BLaER1 (cell line): ENCODE measurements around the gene SMURF2.
A peak's percentile ranks its signal among the peaks of the same experiment; 100 is the strongest.
"Not testable (repeated sequence)": the region's sequence is repeated elsewhere in the genome, so short reads cannot be mapped to it uniquely, and the experiment has no call there.

Experiments
- H3K27ac ChIP-seq: shearing (Covaris generic); formaldehyde crosslinking; 2 replicates; pipeline ENCODE4 v1.8.1; 2022
- H3K27me3 ChIP-seq: shearing (Covaris generic); formaldehyde crosslinking; 2 replicates; pipeline ENCODE4 v1.8.1; 2022
- H3K36me3 ChIP-seq: shearing (Covaris generic); formaldehyde crosslinking; 2 replicates; pipeline ENCODE4 v1.8.1; 2022
- H3K4me1 ChIP-seq: shearing (Covaris generic); formaldehyde crosslinking; 2 replicates; pipeline ENCODE4 v1.8.1; 2022
- H3K4me2 ChIP-seq: shearing (Covaris generic); formaldehyde crosslinking; 2 replicates; pipeline ENCODE4 v1.8.1; 2022
- H3K4me3 ChIP-seq: shearing (Covaris generic); formaldehyde crosslinking; 2 replicates; pipeline ENCODE4 v1.8.1; 2022
- H3K9ac ChIP-seq: shearing (Covaris generic); formaldehyde crosslinking; 2 replicates; pipeline ENCODE4 v1.8.1; 2022
- H3K9me3 ChIP-seq: shearing (Covaris generic); formaldehyde crosslinking; 2 replicates; pipeline ENCODE4 v1.8.1; 2022
- H4K20me1 ChIP-seq: shearing (Covaris generic); formaldehyde crosslinking; 2 replicates; pipeline ENCODE4 v1.8.1; 2022
- Cebpa-rat ChIP-seq: shearing (Covaris generic); IDR thresholded peaks from 2 replicates; pipeline ENCODE4 v1.8.1; 2022

Gene SMURF2

DNA sequence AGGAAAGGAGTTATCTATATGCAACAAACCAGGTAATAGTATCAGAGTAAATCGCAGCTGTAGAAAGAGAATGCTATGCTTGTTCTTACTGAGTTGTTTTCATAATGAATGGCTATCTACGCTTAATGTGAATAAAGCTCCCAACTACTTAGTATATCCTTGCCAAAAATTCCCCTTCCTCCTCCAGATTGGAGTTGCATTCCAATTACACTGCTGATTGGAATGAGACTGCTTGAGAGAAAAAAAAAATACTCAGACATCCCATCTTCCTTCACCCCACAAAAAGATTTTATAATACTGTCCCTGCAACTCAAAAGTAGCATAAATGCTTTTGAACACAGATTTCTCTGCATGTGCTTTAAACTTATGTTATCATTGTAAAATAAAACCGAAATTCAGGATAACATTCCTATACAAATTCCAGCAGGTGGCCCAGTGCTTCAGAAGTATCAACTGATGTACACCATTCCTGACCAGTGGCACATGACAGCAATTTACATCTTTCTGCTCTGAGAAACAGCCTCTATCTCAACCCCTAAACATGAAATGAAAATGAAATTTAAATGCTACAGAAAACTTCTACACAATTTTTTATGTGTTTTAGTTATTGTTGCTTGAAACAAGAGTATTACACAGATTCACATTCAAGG is 47.0 kb downstream of the SMURF2 start:
- H3K9me3 ChIP-seq, result peaks cover 7% of the 10 kb centered on the region
- no peak overlapping the region for H3K4me3 ChIP-seq
- H3K27ac ChIP-seq, result no peak overlapping the region
- peaks cover 98% of the 10 kb centered on the region for H4K20me1 ChIP-seq
- no peak for TF ChIP-seq Cebpa-rat
- H3K27me3 ChIP-seq, result no peaks in the 10 kb centered on the region
- H3K9ac ChIP-seq, result no peak overlapping the region
- no peak overlapping the region for H3K4me2 ChIP-seq
- no peaks in the 10 kb centered on the region for H3K36me3 ChIP-seq
- peaks cover 11% of the 10 kb centered on the region for H3K4me1 ChIP-seq

DNA sequence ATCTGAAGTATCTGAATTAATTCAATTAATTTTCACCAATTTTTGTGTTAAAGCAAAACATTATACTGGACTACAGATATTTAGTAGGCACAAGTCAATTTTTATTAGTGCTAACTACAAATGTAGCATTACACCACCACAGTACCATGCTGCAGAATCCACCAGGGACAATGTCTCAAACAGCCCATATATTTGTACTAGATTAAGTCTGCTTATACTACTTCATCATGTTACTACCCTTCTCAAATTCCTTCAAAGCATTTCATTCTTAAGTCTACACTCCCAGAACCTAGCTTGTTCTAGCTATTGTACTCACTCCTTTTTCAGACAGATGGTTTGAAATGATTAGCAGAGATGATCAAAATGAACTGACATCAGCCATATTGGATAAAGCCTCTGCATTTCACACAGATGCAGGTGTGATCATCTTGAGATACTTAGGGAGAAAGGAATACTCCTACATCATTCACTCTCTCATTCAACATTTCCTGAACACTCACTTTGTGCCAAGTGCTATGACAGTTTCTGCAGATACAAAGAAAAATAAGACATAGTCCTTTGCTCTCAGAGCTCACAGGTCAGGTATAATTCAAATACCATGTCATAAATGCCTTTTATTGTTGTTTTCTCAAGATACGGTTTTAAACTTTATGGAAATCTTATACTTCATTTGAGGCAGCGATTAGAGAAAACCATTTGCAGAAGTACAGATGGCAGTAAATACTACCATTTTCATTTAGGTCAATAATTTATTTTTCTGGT is 47.7 kb downstream of the SMURF2 start:
- Histone ChIP-seq H4K20me1 (peaks cover 90% of the 10 kb centered on the region), H3K27me3 (no peaks in the 10 kb centered on the region), H3K9ac (no peak overlapping the region), H3K4me2 (no peak overlapping the region), H3K4me1 (peaks cover 11% of the 10 kb centered on the region), H3K27ac (no peak overlapping the region), H3K36me3 (no peaks in the 10 kb centered on the region), H3K4me3 (no peak overlapping the region), H3K9me3 (peaks cover 9% of the 10 kb centered on the region)
- TF ChIP-seq Cebpa-rat, result no peak

DNA sequence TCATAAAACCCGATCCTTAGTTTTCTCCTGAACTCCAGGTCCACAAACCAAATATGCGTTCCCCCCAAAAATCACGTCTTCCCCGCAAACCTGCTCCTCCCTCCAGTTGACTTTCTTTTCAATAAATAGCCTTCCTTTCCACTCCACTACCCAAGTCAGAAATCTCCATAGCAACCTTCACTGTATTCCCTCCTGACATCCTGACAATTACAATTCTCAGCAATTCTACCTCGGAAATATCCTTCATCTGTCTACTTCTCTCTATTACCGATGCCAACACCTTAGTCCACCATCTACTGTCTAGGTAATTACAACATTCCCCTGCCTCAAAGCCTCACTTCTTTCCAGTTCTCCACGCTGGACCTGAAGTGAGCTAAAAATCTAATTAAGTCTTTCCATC is 50.7 kb downstream of the SMURF2 start:
- Histone ChIP-seq H3K9ac (no peak overlapping the region), H4K20me1 (peaks cover 80% of the 10 kb centered on the region), H3K27ac (no peak overlapping the region), H3K4me1 (peaks cover 11% of the 10 kb centered on the region), H3K4me3 (no peak overlapping the region), H3K27me3 (no peaks in the 10 kb centered on the region), H3K36me3 (no peaks in the 10 kb centered on the region), H3K9me3 (peaks cover 10% of the 10 kb centered on the region), H3K4me2 (0 out of 2 replicates have a peak overlapping the region, but pooled peaks have one; percentile 17)
- TF ChIP-seq Cebpa-rat, result no peak

DNA sequence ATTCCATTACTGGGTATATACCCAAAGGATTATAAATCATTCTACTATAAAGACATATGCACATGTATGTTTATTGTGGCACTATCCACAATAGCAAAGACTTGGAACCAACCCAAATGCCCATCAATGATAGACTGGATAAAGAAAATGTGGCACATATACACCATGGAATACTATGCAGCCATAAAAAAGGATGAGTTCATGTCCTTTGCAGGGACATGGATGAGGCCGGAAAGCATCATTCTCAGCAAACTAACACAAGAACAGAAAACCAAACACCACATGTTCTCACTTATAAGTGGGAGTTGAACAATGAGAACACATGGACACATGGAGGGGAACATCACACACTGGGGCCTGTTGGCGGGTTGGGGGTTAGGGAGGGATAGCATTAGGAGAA is 51.9 kb downstream of the SMURF2 start:
- not testable (repeated sequence) for H3K27ac ChIP-seq, H3K27me3 ChIP-seq, H3K36me3 ChIP-seq, H3K9ac ChIP-seq, H3K4me2 ChIP-seq, H3K9me3 ChIP-seq, H3K4me3 ChIP-seq
- H3K4me1 ChIP-seq, result peaks cover 11% of the 10 kb centered on the region
- H4K20me1 ChIP-seq, result peaks cover 78% of the 10 kb centered on the region

DNA sequence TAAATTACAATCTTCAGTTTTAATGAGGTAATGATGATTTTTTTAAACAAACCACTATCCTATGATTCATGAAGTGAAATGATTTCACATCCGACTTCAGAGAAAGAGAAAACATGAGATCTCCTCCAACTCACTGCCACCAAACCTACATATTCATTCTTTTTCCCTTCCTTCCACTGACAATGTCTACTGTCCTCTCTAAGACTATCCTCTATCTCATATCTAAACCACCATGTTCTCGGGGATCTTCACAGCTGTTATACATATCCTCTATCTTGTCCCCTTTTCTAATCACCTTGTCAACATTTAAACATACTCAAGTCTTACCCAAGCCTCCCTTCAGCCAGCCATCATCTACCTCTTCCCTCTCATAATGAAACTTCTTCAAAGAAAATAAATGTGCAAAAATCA is 53.5 kb downstream of the SMURF2 start:
- no peak for TF ChIP-seq Cebpa-rat
- no peak overlapping the region for H3K4me3 ChIP-seq
- H3K4me2 ChIP-seq, result no peak overlapping the region
- no peak overlapping the region for H3K27ac ChIP-seq
- no peak overlapping the region for H3K9ac ChIP-seq
- H4K20me1 ChIP-seq, result peaks cover 78% of the 10 kb centered on the region
- peaks cover 10% of the 10 kb centered on the region for H3K9me3 ChIP-seq
- no peaks in the 10 kb centered on the region for H3K36me3 ChIP-seq
- H3K4me1 ChIP-seq, result peaks cover 11% of the 10 kb centered on the region
- no peaks in the 10 kb centered on the region for H3K27me3 ChIP-seq

DNA sequence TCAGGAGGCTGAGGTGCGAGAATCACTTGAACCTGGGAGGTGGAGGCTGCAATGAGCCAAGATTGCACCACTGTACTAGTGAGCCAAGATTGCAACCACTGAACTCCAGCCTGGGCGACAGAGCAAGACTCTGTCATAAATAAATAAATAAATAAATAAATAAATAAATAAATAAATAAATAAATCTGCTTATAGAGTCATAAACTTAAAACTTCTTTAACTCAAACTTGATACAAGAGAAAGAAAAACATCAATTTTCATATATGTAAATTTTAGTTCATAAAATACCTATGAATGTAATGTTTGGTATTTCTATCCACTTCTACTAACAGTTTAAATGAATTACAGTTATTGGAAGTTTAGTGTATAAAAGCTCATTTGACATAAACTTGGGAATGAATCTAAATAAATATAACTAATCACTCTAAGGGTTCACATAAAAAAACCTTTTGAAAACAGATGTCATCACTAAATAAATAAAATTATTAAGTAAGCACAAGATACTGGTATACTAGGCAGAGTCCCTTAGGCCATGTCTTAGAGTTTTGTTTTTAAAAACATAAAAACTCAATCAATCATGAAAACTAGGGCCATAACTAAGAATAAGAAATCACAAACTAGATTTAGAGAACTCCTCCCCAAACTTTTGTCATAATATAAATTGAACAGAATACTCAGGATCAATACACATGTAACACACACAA is 54.1 kb downstream of the SMURF2 start:
- Histone ChIP-seq H3K9me3 (peaks cover 10% of the 10 kb centered on the region), H3K36me3 (no peaks in the 10 kb centered on the region), H3K9ac (no peak overlapping the region), H4K20me1 (peaks cover 78% of the 10 kb centered on the region), H3K4me1 (peaks cover 11% of the 10 kb centered on the region), H3K4me3 (no peak overlapping the region), H3K27ac (no peak overlapping the region), H3K4me2 (no peak overlapping the region), H3K27me3 (no peaks in the 10 kb centered on the region)
- TF ChIP-seq Cebpa-rat, result no peak

DNA sequence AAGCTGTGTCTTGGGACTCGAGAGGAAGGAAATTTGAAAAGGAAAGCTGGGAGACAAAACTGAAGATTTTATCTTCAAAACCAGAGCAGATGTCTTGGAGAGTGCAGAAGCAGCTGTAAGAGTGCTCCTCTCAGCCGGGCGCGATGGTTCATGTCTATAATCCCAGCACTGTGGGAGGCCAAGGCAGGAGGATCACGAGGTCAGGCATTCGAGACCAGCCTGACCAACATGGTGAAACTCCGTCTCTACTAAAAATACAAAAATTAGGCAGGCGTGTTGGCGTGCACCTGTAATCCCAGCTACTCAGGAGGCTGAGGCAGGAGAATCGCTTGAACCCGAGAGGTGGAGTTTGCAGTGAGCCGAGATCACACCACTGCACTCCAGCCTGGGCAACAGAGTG is 57.6 kb downstream of the SMURF2 start:
- H3K4me3 ChIP-seq, H3K27me3 ChIP-seq: not testable (repeated sequence)

DNA sequence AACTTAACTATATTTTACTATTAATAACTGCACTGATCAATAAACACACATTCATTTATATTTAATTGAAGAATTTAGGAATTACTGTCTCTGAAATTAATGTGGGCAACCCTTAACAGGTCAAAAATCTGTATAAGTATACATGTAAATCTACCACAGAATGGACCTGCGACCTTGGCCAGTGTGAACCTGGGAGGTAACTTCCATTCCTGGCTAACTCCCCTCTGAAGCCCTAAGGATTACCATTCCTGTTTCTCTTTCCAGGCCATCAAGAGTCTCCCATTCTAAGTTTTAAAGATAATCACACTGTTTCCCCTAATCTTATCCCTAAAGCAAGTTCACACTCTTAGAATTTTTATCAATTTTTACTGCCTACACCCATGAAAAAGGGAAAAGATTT is 58.1 kb downstream of the SMURF2 start:
- H3K9ac ChIP-seq, result no peak overlapping the region
- TF ChIP-seq Cebpa-rat, result no peak
- H4K20me1 ChIP-seq, result peaks cover 86% of the 10 kb centered on the region
- H3K4me1 ChIP-seq, result peaks cover 20% of the 10 kb centered on the region
- H3K27ac ChIP-seq, result no peak overlapping the region
- no peak overlapping the region for H3K4me3 ChIP-seq
- H3K9me3 ChIP-seq, result no peaks in the 10 kb centered on the region
- no peak overlapping the region for H3K4me2 ChIP-seq
- H3K36me3 ChIP-seq, result 0 out of 2 replicates have a peak, but pooled peaks cover 6% of the 10 kb centered on the region
- H3K27me3 ChIP-seq, result no peaks in the 10 kb centered on the region

More for the DNA sequence above, 57.6 kb downstream of the SMURF2 start:
- Histone ChIP-seq H3K4me1 (peaks cover 16% of the 10 kb centered on the region), H4K20me1 (peaks cover 80% of the 10 kb centered on the region)
- H3K27ac ChIP-seq, H3K36me3 ChIP-seq, H3K4me2 ChIP-seq, H3K9me3 ChIP-seq, H3K9ac ChIP-seq: not testable (repeated sequence)

DNA sequence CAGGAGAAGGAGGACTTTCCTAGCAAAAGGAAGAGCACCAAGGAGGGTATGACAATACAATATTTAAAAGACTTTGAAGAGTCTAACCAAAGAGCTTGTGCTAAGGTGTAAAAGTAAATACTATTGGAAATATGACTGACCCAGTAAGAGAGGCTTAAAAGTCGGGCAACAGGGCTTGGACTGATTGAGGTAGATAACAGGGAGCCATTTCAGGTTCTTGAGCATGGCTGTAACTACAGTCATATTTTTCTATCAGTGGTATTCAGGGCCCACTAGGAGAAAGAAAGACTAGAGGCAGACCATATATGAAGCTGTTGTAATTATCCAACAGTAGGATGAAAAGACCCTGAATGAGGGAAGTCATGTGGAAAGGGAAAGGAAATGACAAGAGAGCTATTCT is 62.3 kb downstream of the SMURF2 start:
- Histone ChIP-seq H3K27me3 (no peaks in the 10 kb centered on the region), H3K9me3 (no peaks in the 10 kb centered on the region), H3K27ac (0 out of 2 replicates have a peak overlapping the region, but pooled peaks have one; percentile 30), H4K20me1 (peaks cover 54% of the 10 kb centered on the region), H3K4me3 (no peak overlapping the region), H3K9ac (no peak overlapping the region), H3K4me2 (peak overlapping the region; percentile 39), H3K36me3 (peaks cover 36% of the 10 kb centered on the region), H3K4me1 (peaks cover 20% of the 10 kb centered on the region)
- TF ChIP-seq Cebpa-rat, result no peak

DNA sequence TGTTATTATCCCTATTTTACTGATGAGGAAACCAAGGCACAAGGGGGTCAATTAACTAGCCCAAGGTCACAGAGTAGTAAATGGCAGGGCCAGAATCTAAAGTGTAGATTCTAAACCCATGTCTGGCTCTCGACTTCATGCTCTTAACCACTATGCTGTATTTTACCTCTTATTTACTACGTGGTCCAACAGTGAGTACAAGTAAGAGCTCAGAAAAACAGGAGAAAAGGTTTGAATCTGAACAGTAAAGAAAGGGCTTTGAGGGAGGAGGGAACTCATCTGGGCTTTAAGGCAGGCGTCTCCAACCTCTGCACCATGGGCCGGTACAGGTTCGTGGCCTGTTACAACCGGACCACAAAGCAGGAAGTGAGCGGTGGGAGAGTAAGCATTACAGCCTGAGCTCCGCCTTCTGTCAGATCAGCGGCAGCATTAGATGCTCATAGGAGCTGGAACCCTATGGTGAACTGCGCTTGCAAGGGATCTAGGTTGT is 62.9 kb downstream of the SMURF2 start:
- Histone ChIP-seq H3K4me1 (peaks cover 20% of the 10 kb centered on the region), H3K9me3 (no peaks in the 10 kb centered on the region), H3K9ac (no peak overlapping the region), H4K20me1 (peaks cover 48% of the 10 kb centered on the region), H3K27ac (0 out of 2 replicates have a peak overlapping the region, but pooled peaks have one; percentile 30), H3K27me3 (no peaks in the 10 kb centered on the region), H3K4me2 (peak overlapping the region; percentile 39), H3K36me3 (peaks cover 42% of the 10 kb centered on the region), H3K4me3 (no peak overlapping the region)
- TF ChIP-seq Cebpa-rat, result no peak
